Karpas-422 (cell line): Measurements from ENCODE around the gene CFAP210. TPM values are rescaled to one million over a fixed set of nuclear protein-coding genes. Genes with fewer than 3 reads are reported as not detected.

Source experiments
- DNase-seq: peaks from one replicate; pipeline ENCODE4 v3.0.0-alpha.2; 2015
- H2AFZ ChIP-seq: fragments of 200-600 bp; sonication (generic); 2 replicates; pipeline ENCODE4 v1.6.1; 2014; ENCODE audit warnings: antibody characterized with exemption, low read length, mixed read lengths
- H3K27ac ChIP-seq: fragments of 200-600 bp; sonication (generic); 2 replicates; pipeline ENCODE4 v1.5.1; 2014; ENCODE audit warnings: mild to moderate bottlenecking, low read length, moderate library complexity
- H3K27me3 ChIP-seq: fragments of 200-600 bp; sonication (generic); 2 replicates; pipeline ENCODE4 v1.6.1; 2014; ENCODE audit warnings: low read length, mixed read lengths
- H3K36me3 ChIP-seq: fragments of 200-600 bp; sonication (generic); 2 replicates; pipeline ENCODE4 v1.6.1; 2014; ENCODE audit warnings: low read length, mixed read lengths; ENCODE audit not compliant: insufficient read depth
- H3K4me1 ChIP-seq: fragments of 200-600 bp; sonication (generic); 2 replicates; pipeline ENCODE4 v1.6.1; 2014; ENCODE audit warnings: mild to moderate bottlenecking, low read length, mixed read lengths
- H3K4me2 ChIP-seq: fragments of 200-600 bp; sonication (generic); 2 replicates; pipeline ENCODE4 v1.6.1; 2014; ENCODE audit warnings: low read length, low read depth, mild to moderate bottlenecking; ENCODE audit not compliant: poor library complexity, severe bottlenecking
- H3K4me3 ChIP-seq: fragments of 200-600 bp; sonication (generic); 2 replicates; pipeline ENCODE4 v1.5.1; 2014; ENCODE audit warnings: mild to moderate bottlenecking, antibody characterized with exemption, low read length, mixed read lengths
- H3K79me2 ChIP-seq: fragments of 200-600 bp; sonication (generic); 2 replicates; pipeline ENCODE4 v1.6.1; 2014; ENCODE audit warnings: mild to moderate bottlenecking, low read length, mixed read lengths
- H3K9ac ChIP-seq: fragments of 200-600 bp; sonication (generic); 2 replicates; pipeline ENCODE4 v1.6.0; 2014; ENCODE audit warnings: low read length
- H3K9me2 ChIP-seq: fragments of 200-600 bp; sonication (generic), shearing (Covaris generic); replicated peaks from 2 replicates; pipeline ENCODE4 v1.6.0; 2014; ENCODE audit warnings: mild to moderate bottlenecking, low read length, moderate library complexity; ENCODE audit not compliant: insufficient read depth
- H3K9me3 ChIP-seq: fragments of 300-700, 200-600 bp; sonication (generic); 2 replicates; pipeline ENCODE4 v1.6.1; 2014; ENCODE audit warnings: low read length, mixed read lengths
- H4K20me1 ChIP-seq: fragments of 200-600 bp; sonication (generic); 2 replicates; pipeline ENCODE4 v1.6.1; 2014; ENCODE audit warnings: mild to moderate bottlenecking, antibody characterized with exemption, low read length, low read depth; ENCODE audit not compliant: insufficient read depth
- total RNA-seq: library from RNA; depleted of rRNA; stranded (reverse); fragments of >200 nt; shearing (Covaris generic); gene quantifications from 2 replicates; pipeline ENCODE4 v1.2.3, GENCODE V29; 2014; ENCODE audit warnings: low replicate concordance

Gene CFAP210
- total RNA-seq, 1 experiment from 2014 or later: 0.07 TPM

DNA sequence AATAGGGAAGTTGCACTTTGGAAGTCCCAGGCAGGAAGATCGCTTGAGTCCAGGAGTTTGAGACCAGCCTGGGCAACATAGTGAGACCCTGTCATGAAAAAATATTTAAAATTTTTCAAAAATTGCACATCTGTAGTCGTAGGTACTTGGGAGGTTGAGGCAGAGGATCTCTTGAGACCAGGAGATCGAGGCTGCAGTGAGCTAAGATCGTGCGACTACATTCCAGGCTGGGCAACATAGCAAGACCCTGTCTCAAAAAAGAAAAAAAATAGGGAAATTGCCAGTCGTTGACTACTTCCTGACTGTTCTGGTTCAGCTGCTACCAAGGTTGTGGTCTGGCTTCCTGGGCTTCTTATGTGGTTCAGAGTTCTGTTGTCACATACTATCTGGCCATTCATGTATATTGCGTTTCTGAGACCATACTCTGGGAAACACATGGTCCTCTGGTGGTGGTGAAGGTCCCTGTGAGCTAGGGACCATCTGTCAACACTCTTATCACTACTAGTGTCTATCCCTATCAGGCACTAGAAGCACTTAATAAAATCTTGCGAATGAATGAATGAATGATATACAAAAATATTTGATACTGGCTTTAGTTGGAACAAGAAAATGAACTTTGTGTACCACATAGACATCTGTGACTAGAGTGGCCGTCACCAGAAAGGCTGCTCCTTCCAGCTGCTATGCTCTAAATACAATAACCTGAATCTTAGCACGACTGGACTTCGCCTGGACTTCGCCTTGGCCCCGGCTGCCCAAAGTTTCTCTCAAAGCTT, 38.6 kb upstream of the CFAP210 start:
- DNase-seq: peak; percentile 52
- H4K20me1 ChIP-seq: no peaks in the 10 kb centered on the region
- no peaks in the 10 kb centered on the region for H3K27me3 ChIP-seq
- H3K4me3 ChIP-seq: peak overlapping the region; percentile 77
- H3K27ac ChIP-seq: no peak overlapping the region
- peak overlapping the region; percentile 71 for H3K4me2 ChIP-seq
- H2AFZ ChIP-seq: peak overlapping the region; percentile 91
- peaks cover 44% of the 10 kb centered on the region for H3K4me1 ChIP-seq
- H3K79me2 ChIP-seq: peaks cover 34% of the 10 kb centered on the region
- peak overlapping the region; percentile 83 for H3K9ac ChIP-seq
- H3K9me3 ChIP-seq: no peaks in the 10 kb centered on the region
- no peaks in the 10 kb centered on the region for H3K36me3 ChIP-seq
- H3K9me2 ChIP-seq: no peaks in the 10 kb centered on the region

DNA sequence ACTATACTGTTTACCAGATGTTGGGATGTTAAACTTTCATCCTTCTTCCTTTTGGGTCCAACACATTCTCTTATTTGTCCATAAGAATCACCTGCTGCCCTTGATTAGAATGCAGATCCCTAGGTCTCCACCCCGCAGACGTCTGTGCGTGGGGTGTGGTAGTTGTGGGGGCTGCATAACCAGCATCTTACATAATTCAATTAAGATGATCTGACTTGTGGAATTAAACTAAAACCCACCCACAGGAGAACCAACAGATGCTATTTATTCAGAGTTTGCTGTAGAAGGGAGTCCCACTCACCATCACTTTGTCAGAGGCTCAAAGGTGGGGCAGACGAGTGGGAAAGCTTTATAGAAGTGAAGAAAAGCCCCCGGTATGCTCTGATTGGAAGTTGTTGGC, 37.9 kb upstream of the CFAP210 start:
- H3K9me2 ChIP-seq: no peaks in the 10 kb centered on the region

DNA sequence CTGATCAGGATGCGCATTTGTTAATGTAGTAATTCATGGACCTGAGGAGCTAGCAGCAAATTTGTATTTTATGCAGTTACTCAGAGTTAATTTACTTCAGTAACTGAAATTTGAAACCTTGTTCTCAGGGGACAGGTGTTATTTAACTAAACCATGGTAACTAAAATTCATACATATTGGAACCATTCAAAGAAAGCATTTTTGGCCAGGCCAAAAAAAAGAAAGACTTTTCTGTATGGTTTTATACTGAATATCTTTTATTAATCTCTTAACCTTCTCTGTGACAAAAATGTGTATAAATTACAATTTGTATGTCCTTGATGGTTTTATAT, 35.0 kb upstream of the CFAP210 start:
- peak; percentile 50 for DNase-seq
- Histone ChIP-seq H3K79me2 (peaks cover under 1% of the 10 kb centered on the region), H3K9ac (no peak overlapping the region), H4K20me1 (no peaks in the 10 kb centered on the region), H3K27ac (no peak overlapping the region), H3K36me3 (no peaks in the 10 kb centered on the region), H3K27me3 (no peaks in the 10 kb centered on the region), H3K4me2 (no peak overlapping the region), H3K9me3 (no peaks in the 10 kb centered on the region), H3K4me3 (no peak overlapping the region), H3K9me2 (no peaks in the 10 kb centered on the region), H2AFZ (no peak overlapping the region), H3K4me1 (peaks cover 18% of the 10 kb centered on the region)

More for the DNA sequence above, 37.9 kb upstream of the CFAP210 start:
- no peak for DNase-seq
- no peaks in the 10 kb centered on the region for H3K9me3 ChIP-seq
- H3K4me3 ChIP-seq: no peak overlapping the region
- H3K36me3 ChIP-seq: no peaks in the 10 kb centered on the region
- H4K20me1 ChIP-seq: no peaks in the 10 kb centered on the region
- no peak overlapping the region for H3K9ac ChIP-seq
- H3K79me2 ChIP-seq: peaks cover 29% of the 10 kb centered on the region
- no peak overlapping the region for H2AFZ ChIP-seq
- H3K4me1 ChIP-seq: peaks cover 42% of the 10 kb centered on the region
- H3K4me2 ChIP-seq: no peak overlapping the region
- H3K27ac ChIP-seq: no peak overlapping the region
- H3K27me3 ChIP-seq: no peaks in the 10 kb centered on the region

DNA sequence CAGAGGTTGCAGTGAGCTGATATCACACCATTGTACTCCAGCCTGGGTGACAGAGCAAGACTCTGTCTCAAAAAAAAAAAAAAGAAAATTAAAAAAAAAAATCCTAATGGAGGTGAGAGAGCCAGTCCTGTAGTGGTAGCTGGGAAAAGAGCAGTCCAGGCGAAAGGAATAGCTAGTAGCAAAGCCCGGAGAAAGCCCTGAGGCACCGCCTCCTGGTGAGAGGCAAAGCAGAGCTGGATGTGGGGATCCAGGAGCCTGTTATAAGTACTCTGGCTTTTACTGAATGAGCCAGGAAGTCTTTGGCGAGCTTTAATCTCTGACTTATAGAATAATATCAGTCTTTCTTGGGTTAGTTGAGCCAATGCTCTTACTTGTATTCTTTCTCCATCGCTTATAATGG, 32.9 kb upstream of the CFAP210 start:
- Histone ChIP-seq H4K20me1 (no peaks in the 10 kb centered on the region), H3K9me3 (no peaks in the 10 kb centered on the region), H3K27ac (no peak overlapping the region), H2AFZ (no peak overlapping the region), H3K9me2 (no peaks in the 10 kb centered on the region), H3K27me3 (no peaks in the 10 kb centered on the region), H3K79me2 (no peaks in the 10 kb centered on the region), H3K36me3 (no peaks in the 10 kb centered on the region), H3K4me1 (peaks cover 10% of the 10 kb centered on the region), H3K4me3 (no peak overlapping the region), H3K4me2 (no peak overlapping the region), H3K9ac (no peak overlapping the region)
- DNase-seq: no peak

DNA sequence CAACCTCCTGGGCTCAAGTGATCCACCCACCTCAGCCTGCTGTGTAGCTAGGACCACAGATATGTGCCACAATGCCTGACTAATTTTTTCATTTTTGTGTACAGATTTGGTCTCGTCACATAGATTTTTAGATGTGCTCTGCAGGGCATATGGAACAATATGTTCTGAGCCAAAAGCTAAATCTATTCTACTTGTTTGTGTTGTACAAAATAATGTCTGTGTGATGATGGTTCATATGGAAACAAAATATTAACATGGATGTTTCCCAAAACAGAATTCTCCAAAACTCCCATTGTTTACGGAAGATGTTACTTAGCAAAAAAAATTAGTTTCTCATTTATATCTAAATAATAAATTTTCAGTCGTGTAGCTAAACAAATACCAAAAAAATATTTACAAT, 26.8 kb upstream of the CFAP210 start:
- H4K20me1 ChIP-seq: no peaks in the 10 kb centered on the region
- H3K9me3 ChIP-seq: no peaks in the 10 kb centered on the region
- H3K4me3 ChIP-seq: no peak overlapping the region
- H3K27ac ChIP-seq: no peak overlapping the region
- no peaks in the 10 kb centered on the region for H3K79me2 ChIP-seq
- H3K9me2 ChIP-seq: no peaks in the 10 kb centered on the region
- H3K4me2 ChIP-seq: no peak overlapping the region
- H3K36me3 ChIP-seq: no peaks in the 10 kb centered on the region
- no peak for DNase-seq
- no peak overlapping the region for H2AFZ ChIP-seq
- H3K4me1 ChIP-seq: peaks cover 7% of the 10 kb centered on the region
- no peak overlapping the region for H3K9ac ChIP-seq
- no peaks in the 10 kb centered on the region for H3K27me3 ChIP-seq

DNA sequence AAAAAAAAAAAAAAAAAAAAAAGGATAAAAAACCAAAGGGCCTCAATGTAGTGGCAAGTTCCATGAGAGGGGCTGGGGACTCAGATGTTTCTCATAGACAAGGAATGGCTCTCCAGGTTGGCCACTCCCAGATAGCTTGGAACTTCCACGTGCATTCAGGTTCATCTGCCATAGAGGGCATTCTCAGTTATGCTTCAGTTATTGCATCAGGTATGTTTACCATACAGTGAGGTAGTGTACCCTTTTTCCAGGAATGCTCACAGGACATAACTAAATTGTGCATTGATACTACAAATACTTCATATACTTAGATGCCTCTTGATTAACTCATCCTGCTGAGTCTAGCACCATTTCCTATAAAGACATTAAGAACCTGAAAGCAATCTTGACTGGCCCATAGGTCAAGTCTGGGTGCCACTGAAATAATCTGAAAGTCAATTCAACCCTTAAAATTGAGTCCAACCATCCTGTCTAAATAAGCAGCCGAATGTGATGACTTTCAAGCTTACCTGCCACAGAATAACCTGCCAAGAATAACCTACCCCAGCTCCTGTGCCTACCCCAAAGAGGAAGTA, 24.8 kb upstream of the CFAP210 start:
- H3K9me3 ChIP-seq: no peaks in the 10 kb centered on the region
- H3K27me3 ChIP-seq: no peaks in the 10 kb centered on the region
- no peaks in the 10 kb centered on the region for H3K79me2 ChIP-seq
- DNase-seq: no peak
- peaks cover 7% of the 10 kb centered on the region for H3K4me1 ChIP-seq
- H2AFZ ChIP-seq: no peak overlapping the region
- H3K9ac ChIP-seq: no peak overlapping the region
- no peak overlapping the region for H3K27ac ChIP-seq
- no peak overlapping the region for H3K4me3 ChIP-seq
- H3K4me2 ChIP-seq: no peak overlapping the region
- H3K36me3 ChIP-seq: no peaks in the 10 kb centered on the region
- H3K9me2 ChIP-seq: no peaks in the 10 kb centered on the region
- H4K20me1 ChIP-seq: no peaks in the 10 kb centered on the region

DNA sequence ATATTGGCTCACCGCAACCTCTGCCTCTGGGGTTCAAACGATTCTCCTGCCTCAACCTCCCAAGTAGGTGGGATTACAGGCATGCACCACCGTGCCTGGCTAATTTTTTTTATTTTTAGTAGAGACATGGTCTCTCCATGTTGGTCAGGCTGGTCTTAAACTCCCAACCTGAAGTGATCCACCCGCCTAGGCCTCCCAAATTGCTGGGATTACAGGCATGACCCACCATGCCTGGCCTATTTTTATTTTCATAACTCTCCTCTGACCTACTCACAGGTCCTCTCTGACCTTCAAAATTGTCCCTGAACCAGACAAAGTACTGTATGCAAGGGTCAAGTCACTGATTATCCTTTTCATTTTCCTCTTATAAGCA, 23.5 kb upstream of the CFAP210 start:
- H3K9me3 ChIP-seq: no peaks in the 10 kb centered on the region
- no peak for DNase-seq
- no peak overlapping the region for H3K9ac ChIP-seq
- H3K36me3 ChIP-seq: no peaks in the 10 kb centered on the region
- H3K27me3 ChIP-seq: no peaks in the 10 kb centered on the region
- H3K4me2 ChIP-seq: no peak overlapping the region
- H3K27ac ChIP-seq: no peak overlapping the region
- no peaks in the 10 kb centered on the region for H3K79me2 ChIP-seq
- peaks cover 7% of the 10 kb centered on the region for H3K4me1 ChIP-seq
- no peak overlapping the region for H2AFZ ChIP-seq
- H3K4me3 ChIP-seq: no peak overlapping the region
- no peaks in the 10 kb centered on the region for H4K20me1 ChIP-seq
- H3K9me2 ChIP-seq: no peaks in the 10 kb centered on the region

DNA sequence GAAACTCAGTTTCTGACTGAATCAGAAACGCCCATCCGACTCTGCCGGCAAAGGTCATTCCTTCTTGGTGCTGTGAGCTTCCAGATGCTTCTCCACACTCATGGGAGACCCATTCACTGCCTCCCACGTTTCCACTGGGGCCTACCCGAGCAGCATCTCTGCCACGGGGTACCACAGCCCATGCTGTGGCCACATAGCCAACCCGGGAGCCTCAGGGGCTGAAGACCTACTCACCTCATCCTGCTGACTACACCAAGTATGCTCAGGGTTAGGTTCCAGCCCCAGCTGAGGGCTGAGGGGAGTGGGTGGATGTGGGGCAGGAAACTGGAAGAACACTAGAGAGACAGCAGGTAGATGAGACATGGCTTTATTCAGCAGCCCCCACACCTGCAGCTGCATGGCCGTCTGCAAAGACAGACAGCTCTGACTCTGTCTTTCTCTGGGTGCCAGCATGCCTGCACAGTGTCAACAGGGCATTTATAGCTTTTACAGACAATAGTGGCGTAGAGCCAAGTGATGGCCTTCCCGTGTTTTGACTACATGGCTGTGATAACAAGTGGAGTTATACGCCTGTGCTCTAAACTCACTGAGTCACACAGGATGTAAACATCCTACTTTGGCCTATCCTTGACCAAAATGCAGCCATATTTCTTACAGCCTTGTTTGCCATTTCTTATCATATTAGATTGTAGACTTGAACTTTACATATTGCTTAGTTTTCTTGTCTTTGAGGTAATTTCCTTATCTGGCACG, 22.9 kb upstream of the CFAP210 start:
- Histone ChIP-seq H3K4me1 (peaks cover 7% of the 10 kb centered on the region), H2AFZ (no peak overlapping the region), H3K27ac (no peak overlapping the region), H4K20me1 (no peaks in the 10 kb centered on the region), H3K4me2 (no peak overlapping the region), H3K27me3 (no peaks in the 10 kb centered on the region), H3K4me3 (no peak overlapping the region), H3K9me3 (no peaks in the 10 kb centered on the region), H3K9me2 (no peaks in the 10 kb centered on the region), H3K36me3 (no peaks in the 10 kb centered on the region), H3K79me2 (no peaks in the 10 kb centered on the region), H3K9ac (no peak overlapping the region)
- no peak for DNase-seq
